ENCODE measurements around the gene CD79A.

DNA sequence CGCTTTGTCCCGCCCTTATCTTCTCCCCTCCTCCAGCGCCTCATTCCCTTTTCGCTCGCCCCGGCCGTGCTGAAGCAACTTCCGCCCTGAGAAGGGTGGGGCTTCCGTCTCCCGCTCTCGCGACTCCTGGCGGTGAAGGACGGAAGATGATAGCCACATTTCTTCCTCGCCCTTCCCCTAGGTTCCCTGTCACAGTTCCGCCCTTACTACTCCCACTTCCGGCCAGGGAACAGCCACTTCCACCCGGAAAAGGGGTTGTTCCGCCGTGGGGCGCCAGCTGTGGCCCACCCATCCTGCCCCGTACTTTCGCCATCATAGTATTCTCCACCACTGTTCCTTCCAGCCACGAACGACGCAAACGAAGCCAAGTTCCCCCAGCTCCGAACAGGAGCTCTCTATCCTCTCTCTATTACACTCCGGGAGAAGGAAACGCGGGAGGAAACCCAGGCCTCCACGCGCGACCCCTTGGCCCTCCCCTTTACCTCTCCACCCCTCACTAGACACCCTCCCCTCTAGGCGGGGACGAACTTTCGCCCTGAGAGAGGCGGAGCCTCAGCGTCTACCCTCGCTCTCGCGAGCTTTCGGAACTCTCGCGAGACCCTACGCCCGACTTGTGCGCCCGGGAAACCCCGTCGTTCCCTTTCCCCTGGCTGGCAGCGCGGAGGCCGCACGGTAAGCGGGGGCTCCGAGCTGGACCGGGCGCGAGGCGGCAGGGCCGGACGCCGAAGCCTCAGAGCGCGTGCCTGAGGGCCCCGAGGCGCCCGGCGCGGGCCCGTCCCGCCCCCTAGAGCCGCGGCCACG is 17.3 kb upstream of the CD79A start, which contains the start of gene RPS19:
- TF ChIP-seq, protein P1, sequence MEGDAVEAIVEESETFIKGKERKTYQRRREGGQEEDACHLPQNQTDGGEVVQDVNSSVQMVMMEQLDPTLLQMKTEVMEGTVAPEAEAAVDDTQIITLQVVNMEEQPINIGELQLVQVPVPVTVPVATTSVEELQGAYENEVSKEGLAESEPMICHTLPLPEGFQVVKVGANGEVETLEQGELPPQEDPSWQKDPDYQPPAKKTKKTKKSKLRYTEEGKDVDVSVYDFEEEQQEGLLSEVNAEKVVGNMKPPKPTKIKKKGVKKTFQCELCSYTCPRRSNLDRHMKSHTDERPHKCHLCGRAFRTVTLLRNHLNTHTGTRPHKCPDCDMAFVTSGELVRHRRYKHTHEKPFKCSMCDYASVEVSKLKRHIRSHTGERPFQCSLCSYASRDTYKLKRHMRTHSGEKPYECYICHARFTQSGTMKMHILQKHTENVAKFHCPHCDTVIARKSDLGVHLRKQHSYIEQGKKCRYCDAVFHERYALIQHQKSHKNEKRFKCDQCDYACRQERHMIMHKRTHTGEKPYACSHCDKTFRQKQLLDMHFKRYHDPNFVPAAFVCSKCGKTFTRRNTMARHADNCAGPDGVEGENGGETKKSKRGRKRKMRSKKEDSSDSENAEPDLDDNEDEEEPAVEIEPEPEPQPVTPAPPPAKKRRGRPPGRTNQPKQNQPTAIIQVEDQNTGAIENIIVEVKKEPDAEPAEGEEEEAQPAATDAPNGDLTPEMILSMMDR (IDR thresholded peaks at IDR 0.05; ENCODE audit: poor library complexity, severe bottlenecking), result peak; percentile 88
- peak; percentile 91 for TF ChIP-seq POLR2AphosphoS5 (IDR thresholded peaks at IDR 0.05)
- TF ChIP-seq MXI1 (conservative IDR thresholded peaks at IDR 0.05; ENCODE audit: poor library complexity, severe bottlenecking), result peak; percentile 97
- TF ChIP-seq EP300 (conservative IDR thresholded peaks at IDR 0.05; ENCODE audit: poor library complexity, severe bottlenecking), result peak; percentile 89

All from neural cell (in vitro differentiated cells).